HG03175 (cell line): ENCODE measurements around the gene RPL4.
"Not testable (repeated sequence)": the region's sequence is repeated elsewhere in the genome, so short reads cannot be mapped to it uniquely, and the experiment has no call there.

Experiments used
- ATAC-seq: cut with Tn5 transposase; IDR thresholded peaks from one replicate; pipeline ENCODE4 v1.9.1; 2021; ENCODE audit warnings: mild to moderate bottlenecking, moderate library complexity; ENCODE audit not compliant: unreplicated experiment

RPL4 gene

DNA sequence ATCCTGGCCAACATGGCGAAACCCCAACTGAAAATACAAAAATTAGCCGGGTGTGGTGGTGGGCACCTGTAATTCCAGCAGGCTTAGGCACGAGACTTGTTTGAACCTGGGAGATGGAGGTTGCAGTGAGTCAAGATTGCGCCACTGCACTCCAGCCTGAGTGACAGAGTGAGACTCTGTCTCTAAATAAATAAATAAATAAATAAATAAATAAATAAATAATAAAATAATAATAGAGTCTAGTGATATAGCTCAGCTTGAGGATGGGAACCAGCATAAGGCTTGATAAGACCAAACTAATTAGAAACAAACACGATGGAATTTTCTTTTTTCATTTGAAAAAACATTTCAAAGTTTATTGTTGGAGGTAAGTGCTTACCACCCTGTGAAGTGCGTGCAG is 43.4 kb downstream of the RPL4 start:
- not testable (repeated sequence) for ATAC-seq

- ATAC-seq = no peak
These were observed 44.6 kb downstream of the RPL4 start for GRCh38 chr15:66459818-66460615.

GRCh38 chr15:66456211-66456610 is 48.4 kb downstream of the RPL4 start:
- no peak for ATAC-seq

DNA sequence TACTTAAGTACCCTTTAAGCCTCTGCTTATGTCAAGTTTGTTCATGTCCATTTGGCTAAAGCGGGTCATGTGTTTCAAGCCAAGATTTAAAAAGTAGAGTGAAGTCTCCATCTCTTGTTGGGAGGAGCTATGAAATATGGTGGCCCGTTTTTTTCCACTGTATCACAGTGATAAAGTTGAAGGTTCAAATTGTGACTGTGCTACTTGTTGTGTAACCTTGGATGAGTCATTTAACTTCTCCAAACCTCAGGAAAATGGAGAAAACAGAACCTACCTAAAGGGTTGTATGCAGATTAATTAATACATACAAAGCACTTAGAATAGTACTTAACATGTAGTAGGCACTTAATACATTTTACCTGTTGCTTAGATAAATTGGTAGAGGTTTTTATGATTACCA is 50.5 kb downstream of the RPL4 start:
- no peak for ATAC-seq

DNA sequence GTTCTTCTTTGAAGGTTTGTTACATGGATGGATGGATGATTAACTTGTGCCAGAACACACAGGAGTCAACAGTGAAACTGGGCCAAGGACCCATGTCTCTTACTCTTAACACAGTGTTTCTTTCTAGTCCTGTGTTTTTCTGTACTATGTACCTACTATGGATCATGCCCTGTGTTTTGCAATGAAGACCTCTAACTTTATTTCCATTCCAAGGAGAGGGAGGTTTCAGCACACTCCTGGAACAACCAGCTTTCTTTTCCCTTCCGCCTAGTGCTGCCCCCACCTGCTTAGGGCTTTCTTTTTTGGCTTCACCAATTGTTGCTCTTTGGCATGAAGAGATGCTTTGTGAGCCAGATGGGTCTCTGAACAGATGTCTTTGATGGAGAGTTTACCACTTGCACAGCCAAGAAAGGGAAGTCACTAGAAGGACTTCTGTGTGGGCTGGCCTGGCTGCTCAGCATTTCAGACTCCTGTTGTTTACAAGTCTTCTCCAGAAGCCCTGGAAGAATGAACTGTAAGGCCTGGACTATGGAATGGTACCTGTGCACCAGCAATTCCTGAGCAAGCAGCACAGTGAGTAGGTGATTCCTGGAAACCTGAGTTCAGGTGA is 51.6 kb downstream of the RPL4 start:
- no peak for ATAC-seq

- no peak for ATAC-seq
These were observed 52.2 kb downstream of the RPL4 start for GRCh38 chr15:66452420-66452819.
